CD4-positive, alpha-beta T cell (primary cell): ENCODE results near the gene ECHS1. TPM values are rescaled to one million over a fixed set of nuclear protein-coding genes. Genes with fewer than 3 reads are reported as not detected.

Experiments used
- ATAC-seq: fragments of 200-7000 bp; cut with Tn5 transposase; one replicate; pipeline ENCODE4 v1.10.0; 2022; ENCODE audit warnings: mild to moderate bottlenecking; ENCODE audit not compliant: poor library complexity
- CTCF ChIA-PET: fragments of 350-600 bp; sonication (Branson Sonifier 250); formaldehyde crosslinking; loops from one replicate; lab custom pipeline; 2021; ENCODE audit warnings: antibody characterized with exemption, inconsistent platforms; lab: Charles Lee
- POLR2A ChIA-PET: fragments of 350-600 bp; sonication (Branson Sonifier 250); formaldehyde crosslinking; loops from one replicate; lab custom pipeline; 2021; ENCODE audit warnings: antibody characterized with exemption, inconsistent platforms; lab: Charles Lee
- DNase-seq, 14 experiments: peaks; one replicate each; pipeline ENCODE4 v3.0.0-alpha.2; 2013 to 2020; ENCODE audit warnings: mixed read lengths in 2 of 14
- H3K27ac ChIP-seq, 2 donors: one replicate each; pipeline versions ENCODE4 v1.5.1 to v1.7.0; 2013; ENCODE audit warnings: low read length in 2 of 2, low read depth in 1 of 2, mild to moderate bottlenecking in 1 of 2
- H3K27me3 ChIP-seq, 2 experiments: 1 replicate in 1 of 2; 2 replicates in 1 of 2; pipeline versions ENCODE4 v1.6.1 to v1.7.0; 2013; ENCODE audit warnings: low read length in 2 of 2, control low read depth in 1 of 2, mild to moderate bottlenecking in 1 of 2, moderate library complexity in 1 of 2; ENCODE audit not compliant: insufficient read depth in 2 of 2, control insufficient read depth in 1 of 2
- H3K36me3 ChIP-seq: one replicate; pipeline ENCODE4 v1.6.1; 2013; ENCODE audit warnings: low read length, control low read depth; ENCODE audit not compliant: insufficient read depth
- H3K4me1 ChIP-seq: one replicate; pipeline ENCODE4 v1.6.1; 2013; ENCODE audit warnings: low read length, control low read depth; ENCODE audit not compliant: insufficient read depth
- H3K4me3 ChIP-seq: one replicate; pipeline ENCODE4 v1.5.1; 2013; ENCODE audit warnings: mild to moderate bottlenecking, low read length, moderate library complexity
- H3K9me3 ChIP-seq, 2 experiments: 1 replicate in 1 of 2; 2 replicates in 1 of 2; pipeline versions ENCODE4 v1.6.1 to v1.7.0; 2013; ENCODE audit warnings: low read length in 2 of 2, mild to moderate bottlenecking in 2 of 2, control low read depth in 1 of 2, moderate library complexity in 1 of 2; ENCODE audit not compliant: control insufficient read depth in 1 of 2, insufficient read depth in 1 of 2
- H3K27ac Mint-ChIP-seq: one replicate; pipeline ENCODE4 v1.8.0; 2020; ENCODE audit warnings: mixed read lengths
- H3K27me3 Mint-ChIP-seq: one replicate; pipeline ENCODE4 v1.8.0; 2021; ENCODE audit warnings: mixed read lengths
- H3K36me3 Mint-ChIP-seq: one replicate; pipeline ENCODE4 v1.8.0; 2021; ENCODE audit warnings: low read depth, mixed read lengths
- H3K4me1 Mint-ChIP-seq: one replicate; pipeline ENCODE4 v1.8.0; 2021; ENCODE audit warnings: low read depth, mixed read lengths
- H3K4me3 Mint-ChIP-seq: one replicate; pipeline ENCODE4 v1.8.0; 2020; ENCODE audit warnings: mild to moderate bottlenecking, mixed read lengths
- H3K9me3 Mint-ChIP-seq: one replicate; pipeline ENCODE4 v1.8.0; 2020; ENCODE audit warnings: mixed read lengths
- intact Hi-C, 2 experiments: fragments of 100-400 bp; cut with DNase I in 1 of 2; cut with micrococcal nuclease in 1 of 2; formaldehyde crosslinking; loops; one replicate each; pipeline versions ENCODE4 v1.15.1 to v1.9.0; 2023 to 2025; cut with DNase I, micrococcal nuclease
- total RNA-seq, 174 experiments: library from RNA in 2 of 174; stranded (reverse) in 2 of 174; gene quantifications; one replicate each; pipeline ENCODE4 v1.2.3 and lab custom pipeline; 2021 to 2026
- TF ChIP-seq, protein P1 (sequence below): fragments of 200-600 bp; IDR thresholded peaks from one replicate; pipeline ENCODE4 v1.8.0; 2022; ENCODE audit warnings: antibody characterized with exemption, mild to moderate bottlenecking

Gene ECHS1
- total RNA-seq, 2 experiments from 2014 or later, result 7.6 to 8.3 TPM

DNA sequence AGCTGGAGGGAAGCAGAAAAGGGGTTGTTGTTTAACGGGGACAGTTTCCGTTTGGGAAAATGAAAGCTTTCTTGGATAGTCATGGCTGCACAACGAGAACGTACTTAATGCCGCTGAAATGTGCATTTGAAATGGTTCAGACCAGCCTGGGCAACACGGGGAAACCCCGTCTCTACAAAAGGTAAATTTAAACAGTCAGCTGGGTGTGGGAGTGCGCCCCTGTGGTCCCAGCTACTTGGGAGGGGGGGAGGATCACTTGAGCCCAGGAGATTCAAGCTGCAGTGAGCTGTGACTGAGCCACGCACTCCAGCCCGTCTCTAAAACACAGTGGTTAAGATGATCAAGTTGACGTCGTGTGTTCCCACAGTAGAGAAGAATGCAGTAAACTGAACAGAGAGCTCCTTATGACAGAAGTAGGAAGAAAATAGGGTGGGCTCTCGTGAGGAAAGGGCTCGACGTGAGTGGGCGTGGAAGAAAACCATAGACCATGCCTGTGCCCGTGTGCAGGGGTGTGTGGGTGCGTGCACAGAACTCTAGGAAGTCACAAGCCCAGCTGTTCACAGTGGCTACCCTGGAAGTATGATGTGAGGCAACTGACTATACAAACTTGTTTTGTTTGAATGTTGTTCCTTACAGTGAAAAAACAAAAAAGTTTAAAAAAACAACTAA lies 11.2 kb downstream of the ECHS1 start:
- no peaks in the 10 kb centered on the region for H3K27me3 ChIP-seq
- peaks cover 10% of the 10 kb centered on the region for H3K4me1 ChIP-seq
- peaks cover 0 to 6% of the 10 kb centered on the region in 2 experiments for H3K9me3 ChIP-seq
- peak overlapping the region; percentile 6 for H3K27ac Mint-ChIP-seq
- intact Hi-C loops, result no loop called here
- peaks cover 18% of the 10 kb centered on the region for H3K36me3 Mint-ChIP-seq
- no peak overlapping the region for H3K27ac ChIP-seq
- ChIA-PET POLR2A (no interaction called here), CTCF (no interaction called here)
- H3K4me3 Mint-ChIP-seq, result no peak overlapping the region
- H3K4me3 ChIP-seq, result no peak overlapping the region
- no peaks in the 10 kb centered on the region for H3K9me3 Mint-ChIP-seq
- DNase-seq (no peak), ATAC-seq (no peak)
- no peaks in the 10 kb centered on the region for H3K4me1 Mint-ChIP-seq
- TF ChIP-seq, protein P1, sequence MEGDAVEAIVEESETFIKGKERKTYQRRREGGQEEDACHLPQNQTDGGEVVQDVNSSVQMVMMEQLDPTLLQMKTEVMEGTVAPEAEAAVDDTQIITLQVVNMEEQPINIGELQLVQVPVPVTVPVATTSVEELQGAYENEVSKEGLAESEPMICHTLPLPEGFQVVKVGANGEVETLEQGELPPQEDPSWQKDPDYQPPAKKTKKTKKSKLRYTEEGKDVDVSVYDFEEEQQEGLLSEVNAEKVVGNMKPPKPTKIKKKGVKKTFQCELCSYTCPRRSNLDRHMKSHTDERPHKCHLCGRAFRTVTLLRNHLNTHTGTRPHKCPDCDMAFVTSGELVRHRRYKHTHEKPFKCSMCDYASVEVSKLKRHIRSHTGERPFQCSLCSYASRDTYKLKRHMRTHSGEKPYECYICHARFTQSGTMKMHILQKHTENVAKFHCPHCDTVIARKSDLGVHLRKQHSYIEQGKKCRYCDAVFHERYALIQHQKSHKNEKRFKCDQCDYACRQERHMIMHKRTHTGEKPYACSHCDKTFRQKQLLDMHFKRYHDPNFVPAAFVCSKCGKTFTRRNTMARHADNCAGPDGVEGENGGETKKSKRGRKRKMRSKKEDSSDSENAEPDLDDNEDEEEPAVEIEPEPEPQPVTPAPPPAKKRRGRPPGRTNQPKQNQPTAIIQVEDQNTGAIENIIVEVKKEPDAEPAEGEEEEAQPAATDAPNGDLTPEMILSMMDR, result no peak
- H3K36me3 ChIP-seq, result peaks cover 27% of the 10 kb centered on the region
- no peaks in the 10 kb centered on the region for H3K27me3 Mint-ChIP-seq

DNA sequence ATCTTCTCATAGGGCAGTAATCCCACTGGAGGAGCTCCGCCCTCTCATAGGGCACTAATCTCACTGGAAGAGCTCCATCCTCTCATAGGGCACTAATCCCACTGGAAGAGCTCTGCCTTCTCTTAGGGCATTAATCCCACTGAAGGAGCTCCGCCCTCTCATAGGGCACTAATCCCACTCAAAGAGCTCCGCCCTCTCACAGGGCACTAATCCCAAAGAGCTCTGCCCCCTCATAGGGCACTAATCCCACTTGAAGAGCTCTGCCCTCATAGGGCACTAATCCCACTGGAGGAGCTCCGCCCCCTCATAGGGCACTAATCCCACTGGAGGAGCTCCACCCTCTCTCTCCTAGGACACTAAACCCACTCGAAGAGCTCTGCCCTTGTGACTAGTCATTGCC lies 11.9 kb downstream of the ECHS1 start:
- no peaks in the 10 kb centered on the region for H3K27me3 Mint-ChIP-seq
- H3K27me3 ChIP-seq, result no peaks in the 10 kb centered on the region

DNA sequence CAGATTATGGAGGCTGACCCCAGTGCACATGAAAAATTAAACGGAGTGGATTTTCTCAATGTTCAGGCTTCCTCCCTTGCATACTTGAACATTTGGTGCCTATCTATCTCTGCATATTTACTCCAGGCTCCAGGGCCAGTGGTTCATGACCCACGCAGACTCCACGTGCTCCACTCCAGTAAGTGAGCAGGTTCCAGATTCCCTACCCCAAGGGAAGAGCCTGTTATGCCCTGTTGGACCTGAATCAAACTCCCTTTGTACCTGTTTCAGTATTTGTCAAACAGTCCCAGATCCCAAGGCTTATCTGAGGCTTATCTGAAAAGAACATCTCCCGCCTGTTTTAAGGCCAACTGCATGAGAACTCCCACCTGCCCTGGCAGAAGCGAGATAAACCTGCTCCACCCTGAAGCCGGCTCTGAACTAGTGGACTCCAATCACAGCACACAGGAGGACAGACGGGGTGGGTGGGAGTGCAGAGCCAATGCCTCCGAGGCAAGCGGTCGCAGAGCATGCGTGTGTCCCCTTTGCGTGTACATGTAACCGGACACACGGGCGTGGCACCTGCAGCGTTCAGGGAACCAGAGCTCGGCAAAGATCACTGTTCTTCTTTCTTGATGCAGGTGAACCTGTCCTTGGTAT lies 13.1 kb downstream of the ECHS1 start:
- no peak overlapping the region for H3K27ac Mint-ChIP-seq
- ATAC-seq, result no peak
- CTCF ChIA-PET, result interaction anchor here (1.2 kb wide), 1 partner anchor 30 kb away, joined by 3 read pairs; no protein-coding TSS in a partner anchor

More for the DNA sequence above, 11.9 kb downstream of the ECHS1 start:
- peaks cover 21% of the 10 kb centered on the region for H3K36me3 ChIP-seq
- ATAC-seq (no peak), DNase-seq (no peak)
- intact Hi-C loops, result no loop called here
- H3K9me3 ChIP-seq, result peaks cover 0 to 6% of the 10 kb centered on the region in 2 experiments
- peak overlapping the region; percentile 6 for H3K27ac Mint-ChIP-seq
- no peak overlapping the region for H3K4me3 Mint-ChIP-seq
- no peak overlapping the region for H3K27ac ChIP-seq
- ChIA-PET POLR2A (no interaction called here), CTCF (no interaction called here)
- TF ChIP-seq, protein P1, result no peak
- peaks cover 17% of the 10 kb centered on the region for H3K4me1 ChIP-seq
- H3K4me1 Mint-ChIP-seq, result no peaks in the 10 kb centered on the region
- H3K9me3 Mint-ChIP-seq, result no peaks in the 10 kb centered on the region
- H3K36me3 Mint-ChIP-seq, result peaks cover 18% of the 10 kb centered on the region
- no peak overlapping the region for H3K4me3 ChIP-seq

More for the DNA sequence above, 13.1 kb downstream of the ECHS1 start:
- intact Hi-C loops, result loop anchor here in 1 of 2 experiments (2.0 kb wide), 1 partner anchor 23 kb away; the partner anchor contains the start of gene CALY
- H3K36me3 Mint-ChIP-seq, result peaks cover 18% of the 10 kb centered on the region
- no peaks in the 10 kb centered on the region for H3K9me3 Mint-ChIP-seq
- H3K4me1 Mint-ChIP-seq, result no peaks in the 10 kb centered on the region
- TF ChIP-seq, protein P1, result no peak
- H3K27ac ChIP-seq, result no peak overlapping the region
- H3K4me1 ChIP-seq, result peaks cover 22% of the 10 kb centered on the region
- no peaks in the 10 kb centered on the region for H3K27me3 Mint-ChIP-seq
- H3K9me3 ChIP-seq, result peaks cover 0 to 6% of the 10 kb centered on the region in 2 experiments
- no peak for DNase-seq
- POLR2A ChIA-PET, result interaction anchor here (1.6 kb wide), 1 partner anchor 18 kb away, joined by 7 read pairs; no protein-coding TSS in a partner anchor
- no peaks in the 10 kb centered on the region for H3K27me3 ChIP-seq
- peaks cover 9% of the 10 kb centered on the region for H3K36me3 ChIP-seq
- H3K4me3 Mint-ChIP-seq, result peak overlapping the region; percentile 68
- H3K4me3 ChIP-seq, result no peak overlapping the region
